GM18508 (cell line): Measurements from ENCODE around the gene LAIR1.
"Not testable (repeated sequence)": the region's sequence is repeated elsewhere in the genome, so short reads cannot be mapped to it uniquely, and the experiment has no call there.

Experiments used
- ATAC-seq: cut with Tn5 transposase; IDR thresholded peaks from one replicate; pipeline ENCODE4 v1.9.1; 2021; ENCODE audit warnings: moderate number of reproducible peaks; ENCODE audit not compliant: insufficient read depth, unreplicated experiment

LAIR1 gene

GRCh38 chr19:54364775-54365257, at the start of gene LAIR1:
Gene LAIR1 (minus strand): TSS chr19:54364931. CDS start chr19:54364804, 127 bp downstream.
- ATAC-seq: no peak

- ATAC-seq: no peak
Observed at GRCh38 chr19:54414156-54414555, 49.4 kb upstream of the LAIR1 start.

DNA sequence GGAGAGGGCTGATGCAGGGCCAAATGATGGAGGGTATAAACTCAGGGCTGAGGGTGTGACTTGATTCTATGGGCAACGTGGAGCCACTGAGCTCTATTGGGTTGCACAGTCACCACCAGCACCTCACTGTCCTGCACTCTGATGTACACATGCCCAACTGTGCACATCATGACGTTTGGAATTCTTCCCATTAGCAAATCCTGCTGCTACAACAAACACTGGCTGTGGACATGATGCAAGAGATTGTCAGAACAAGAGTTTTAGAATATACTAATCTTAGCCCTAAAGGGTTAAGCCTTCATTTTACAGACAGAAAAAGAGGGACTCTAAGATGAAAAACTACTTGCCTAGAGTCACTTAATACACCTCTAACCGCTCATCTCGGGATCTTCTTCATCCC, 48.1 kb upstream of the LAIR1 start:
- ATAC-seq: no peak

DNA sequence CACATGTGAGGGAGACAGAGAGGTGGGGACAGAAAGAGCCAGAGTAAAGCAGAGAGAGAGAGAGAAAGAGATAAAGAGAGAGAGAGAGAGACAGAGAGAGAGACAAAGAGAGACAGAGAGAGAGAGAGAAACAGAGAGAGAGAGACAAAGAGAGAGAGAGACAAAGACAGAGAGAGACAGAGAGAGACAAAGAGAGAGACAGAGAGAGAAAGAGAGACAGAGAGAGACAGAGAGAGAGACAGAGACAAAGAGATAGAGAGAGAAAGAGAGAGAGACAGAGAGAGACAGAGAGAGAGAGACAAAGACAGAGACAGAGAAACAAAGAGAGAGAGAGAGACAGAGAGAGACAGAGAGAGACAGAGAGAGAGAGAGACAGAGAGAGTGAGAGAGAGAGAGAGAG, 46.3 kb upstream of the LAIR1 start:
- no peak for ATAC-seq

- no peak for ATAC-seq
Observed at GRCh38 chr19:54408456-54409026, 43.8 kb upstream of the LAIR1 start.

GRCh38 chr19:54407780-54408179, 43.0 kb upstream of the LAIR1 start:
- no peak for ATAC-seq

- ATAC-seq: no peak
Observed at GRCh38 chr19:54405628-54406027, 40.9 kb upstream of the LAIR1 start.

- ATAC-seq: no peak
Observed at GRCh38 chr19:54403054-54403453, 38.3 kb upstream of the LAIR1 start.

DNA sequence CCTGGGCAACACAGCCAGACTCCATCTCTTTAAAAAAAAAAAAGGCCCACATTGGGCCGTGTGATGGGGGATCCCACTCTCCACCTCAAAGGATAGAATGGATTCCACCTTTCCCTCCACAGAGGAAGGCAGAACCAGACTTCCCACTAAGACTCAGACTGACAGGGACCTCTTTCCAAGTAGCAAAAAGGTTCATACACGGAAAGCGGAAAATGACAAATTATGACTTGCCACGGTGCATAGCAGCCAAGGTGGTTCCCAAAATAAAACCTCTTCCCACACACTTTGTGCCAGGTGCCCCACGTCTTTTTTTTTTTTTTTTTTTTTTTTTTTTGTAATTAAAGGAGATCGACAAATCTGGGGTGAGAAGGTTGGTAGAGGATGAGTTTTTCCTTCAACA, 36.2 kb upstream of the LAIR1 start:
- ATAC-seq: no peak

GRCh38 chr19:54399189-54399588, 34.5 kb upstream of the LAIR1 start:
- ATAC-seq: no peak

DNA sequence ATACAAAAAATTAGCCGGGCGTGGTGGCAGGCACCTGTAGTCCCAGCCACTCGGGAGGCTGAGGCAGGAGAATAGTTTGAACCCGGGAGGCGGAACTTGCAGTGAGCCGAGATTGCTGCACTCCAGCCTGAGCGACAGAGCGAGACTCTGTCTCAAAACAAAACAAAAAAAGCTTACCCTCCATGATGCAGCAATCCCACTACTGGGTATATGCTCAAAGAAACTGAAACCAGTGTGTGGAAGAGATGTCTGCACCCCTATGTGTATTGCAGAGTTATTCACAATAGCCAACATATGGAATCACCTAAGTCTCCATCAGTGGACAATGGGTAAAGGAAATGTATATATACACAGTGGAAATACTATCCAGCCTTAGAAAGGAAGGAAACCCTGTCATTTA, 31.0 kb upstream of the LAIR1 start:
- no peak for ATAC-seq

DNA sequence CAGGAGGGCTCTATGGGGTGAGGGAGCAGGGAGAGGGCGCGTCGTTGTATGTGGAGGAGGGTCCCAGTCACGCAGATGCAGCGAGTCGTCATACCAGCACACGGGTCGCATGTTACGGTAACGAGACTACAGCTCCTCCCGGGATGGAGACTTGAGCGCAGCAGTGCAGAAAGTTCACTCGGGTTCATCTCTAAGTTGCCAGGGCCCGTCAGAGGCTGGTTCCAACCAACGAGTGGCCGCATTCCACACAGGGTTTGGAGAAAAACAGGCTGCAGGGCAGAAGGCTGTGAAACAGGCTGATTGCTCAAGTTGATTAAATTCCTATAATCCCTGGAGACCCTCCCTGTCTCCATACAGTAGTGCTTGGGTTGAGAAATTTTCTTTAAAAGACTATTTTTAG, 28.6 kb upstream of the LAIR1 start:
- ATAC-seq: no peak

GRCh38 chr19:54392105-54392504, 27.4 kb upstream of the LAIR1 start:
- no peak for ATAC-seq

- no peak for ATAC-seq
Observed at GRCh38 chr19:54391589-54392061, 26.9 kb upstream of the LAIR1 start.

GRCh38 chr19:54390942-54391577, 26.3 kb upstream of the LAIR1 start:
- no peak for ATAC-seq

GRCh38 chr19:54389553-54389952, 24.8 kb upstream of the LAIR1 start:
- no peak for ATAC-seq

- no peak for ATAC-seq
Observed at GRCh38 chr19:54388802-54389139, 24.0 kb upstream of the LAIR1 start.

DNA sequence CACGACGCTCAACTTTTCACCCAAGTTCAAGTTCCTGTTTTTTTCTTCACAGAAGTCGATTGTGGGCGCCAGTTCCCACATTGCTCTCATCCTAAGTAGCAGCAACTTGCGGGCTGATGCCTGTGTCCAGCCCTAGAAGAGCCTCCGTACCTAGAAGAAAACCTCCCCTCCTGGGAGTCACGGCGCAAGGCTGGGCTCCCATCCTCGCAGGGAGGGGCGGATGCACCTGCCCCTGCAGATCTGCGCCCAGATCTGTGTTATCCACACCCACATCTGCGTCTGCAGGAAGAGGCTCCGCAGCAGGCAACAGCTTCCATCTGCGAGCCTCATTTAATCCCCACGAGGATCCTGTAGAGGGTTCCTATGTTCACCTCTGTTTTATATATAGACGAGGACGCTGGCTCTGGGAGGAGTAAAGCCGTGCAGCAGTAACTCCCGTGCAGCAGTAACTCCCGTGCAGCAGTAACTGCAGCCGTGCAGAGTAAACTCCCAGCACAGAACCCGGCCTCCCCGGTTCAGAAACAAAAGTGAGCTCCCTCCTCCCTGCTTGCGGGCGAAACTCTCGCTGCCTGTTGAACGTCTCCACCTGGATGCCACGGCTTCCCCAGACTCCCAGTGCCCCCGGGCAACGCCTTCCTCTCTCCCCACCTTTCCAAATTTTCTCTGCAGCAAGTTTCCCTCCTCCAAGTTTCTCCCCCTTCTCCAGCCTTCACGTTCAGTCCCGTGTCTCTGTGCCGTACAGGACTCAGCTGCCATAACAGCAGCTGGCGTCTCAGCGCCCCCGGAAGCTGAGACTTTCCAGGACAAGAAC, 23.5 kb upstream of the LAIR1 start:
- ATAC-seq: no peak

GRCh38 chr19:54383330-54383729, 18.6 kb upstream of the LAIR1 start:
- ATAC-seq: no peak

GRCh38 chr19:54382041-54382440, 17.3 kb upstream of the LAIR1 start:
- ATAC-seq: not testable (repeated sequence)

DNA sequence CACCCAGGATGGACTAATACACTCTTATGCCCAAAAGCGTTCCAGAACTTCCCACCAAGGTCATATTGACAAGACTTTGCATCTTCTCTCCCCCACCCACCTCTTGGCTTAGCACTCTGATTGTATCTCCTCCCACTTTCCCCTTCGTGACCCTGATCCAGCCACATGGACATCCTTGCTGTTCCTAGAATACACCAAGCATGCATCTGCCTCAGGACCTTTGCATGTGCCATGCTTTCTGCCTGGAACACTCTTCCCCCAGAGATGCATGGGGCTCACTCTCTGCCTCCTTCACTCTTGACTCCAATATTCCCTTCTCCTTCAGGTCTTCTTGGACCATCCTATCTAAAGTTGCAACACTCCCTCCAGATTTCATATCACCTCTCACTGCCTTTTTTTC, 16.2 kb upstream of the LAIR1 start:
- no peak for ATAC-seq
